Stimulated activated naive CD4-positive, alpha-beta T cell (primary cell): Measurements from ENCODE around the gene P2RY1.
"Not testable (repeated sequence)": the region's sequence is repeated elsewhere in the genome, so short reads cannot be mapped to it uniquely, and the experiment has no call there.

Experiments used
- DNase-seq, 6 experiments: peaks; one replicate each; lab custom pipeline; 2025; lab: John Stamatoyannopoulos, UW

Gene P2RY1

DNA sequence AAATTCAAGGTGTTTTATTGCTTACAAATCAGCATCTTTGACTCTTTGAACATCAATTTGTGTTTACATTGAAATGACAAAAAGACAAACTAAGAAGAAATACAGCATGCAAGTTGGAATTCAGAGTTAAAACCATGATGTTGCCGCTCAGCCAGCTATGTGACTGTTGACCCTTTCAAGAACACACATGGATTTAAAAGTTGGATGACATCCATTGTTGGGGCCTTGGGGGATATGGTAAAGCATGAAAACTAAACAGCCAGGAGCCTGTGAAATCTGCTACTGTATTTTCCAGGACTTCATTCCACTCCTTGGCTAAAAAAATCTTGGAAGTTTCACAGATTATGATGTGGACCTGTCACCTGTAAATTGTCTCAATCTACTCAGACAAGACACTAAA lies 4.6 kb downstream of the P2RY1 start:
- no peak for DNase-seq

DNA sequence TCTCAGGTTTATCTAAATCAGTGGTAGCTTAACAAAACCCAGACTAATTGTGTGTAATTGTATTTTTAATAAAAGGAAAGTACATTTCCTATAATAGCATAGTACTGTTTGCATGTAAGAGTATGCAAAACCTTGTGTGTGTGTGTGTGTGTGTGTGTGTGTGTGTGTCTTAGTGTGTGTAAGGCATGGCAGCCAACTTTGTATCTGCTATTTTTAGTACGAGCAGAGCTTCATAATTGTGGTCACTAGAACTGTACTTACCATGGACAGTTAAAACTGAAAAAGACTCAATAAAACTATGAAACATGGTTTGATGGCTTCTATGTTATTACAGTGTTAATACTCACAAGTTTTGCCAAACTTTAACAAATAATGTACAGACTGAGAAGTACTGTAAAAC lies 6.2 kb downstream of the P2RY1 start:
- no peak for DNase-seq

GRCh38 chr3:152842413-152842812 lies 7.5 kb downstream of the P2RY1 start:
- no peak for DNase-seq

GRCh38 chr3:152843955-152844354 lies 9.0 kb downstream of the P2RY1 start:
- no peak for DNase-seq

- not testable (repeated sequence) for DNase-seq
These were observed 11.8 kb downstream of the P2RY1 start for GRCh38 chr3:152846572-152847202.

GRCh38 chr3:152847599-152847998 lies 12.7 kb downstream of the P2RY1 start:
- not testable (repeated sequence) for DNase-seq

- DNase-seq: no peak
These were observed 15.2 kb downstream of the P2RY1 start for GRCh38 chr3:152849996-152850578.

- DNase-seq: no peak
These were observed 18.3 kb downstream of the P2RY1 start for GRCh38 chr3:152853196-152853595.

GRCh38 chr3:152857082-152857481 lies 22.2 kb downstream of the P2RY1 start:
- DNase-seq: no peak

DNA sequence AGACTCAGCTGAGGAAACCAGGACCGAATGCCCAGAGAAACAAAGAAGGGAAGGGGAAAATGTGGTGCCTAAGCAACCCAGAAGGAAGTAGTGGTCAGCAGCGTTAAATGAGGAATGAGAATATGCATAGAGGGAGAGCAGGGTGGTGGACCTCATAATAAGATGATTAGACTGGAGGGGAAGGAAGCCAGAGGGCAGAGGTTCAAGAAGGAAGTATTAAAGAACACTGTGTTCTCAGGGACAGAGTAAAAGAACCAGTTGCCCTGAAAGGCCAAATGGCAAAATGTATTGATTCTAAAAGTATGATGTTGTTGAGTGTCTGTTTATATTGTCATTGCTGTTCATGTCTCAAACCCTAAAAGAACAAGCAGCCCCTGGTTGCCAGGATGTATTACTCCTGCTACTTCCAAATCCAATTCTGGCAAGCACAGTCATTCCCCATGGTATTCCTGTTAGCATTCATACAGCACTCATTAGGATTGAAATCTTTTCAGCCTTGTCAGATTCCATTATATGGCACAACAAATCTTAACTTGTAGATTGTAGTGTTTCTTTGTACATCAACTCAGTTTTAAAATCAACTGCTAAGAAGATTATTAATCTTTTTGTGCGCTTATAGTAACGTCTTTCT lies 23.4 kb downstream of the P2RY1 start:
- no peak for DNase-seq

- DNase-seq: no peak
These were observed 25.8 kb downstream of the P2RY1 start for GRCh38 chr3:152860736-152861135.

DNA sequence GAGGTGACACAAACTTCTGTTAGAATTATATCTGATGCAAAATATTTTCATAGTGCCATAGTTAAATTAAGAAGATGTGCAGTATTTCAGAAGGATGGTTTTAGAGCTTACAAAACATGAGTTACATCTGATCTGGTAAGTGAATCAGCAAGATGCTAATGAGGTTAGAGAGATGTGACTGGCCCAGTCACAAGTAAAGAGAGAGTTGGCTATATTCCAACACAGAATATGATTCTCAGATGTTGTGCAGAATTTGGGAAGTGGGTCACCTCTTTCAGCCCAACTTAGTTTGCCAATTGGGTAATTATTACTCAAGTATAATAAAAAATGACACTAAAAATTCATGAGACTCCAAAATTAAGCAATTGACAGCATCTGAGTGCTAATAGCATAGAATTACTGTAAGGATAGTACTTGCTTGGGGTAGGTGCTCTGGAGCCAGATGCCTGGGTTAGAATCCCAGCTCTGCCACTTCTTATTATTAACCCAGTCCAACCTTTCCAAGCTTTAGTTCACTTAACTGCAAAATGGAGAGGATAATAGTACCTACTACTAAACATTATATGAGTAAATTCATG lies 30.8 kb downstream of the P2RY1 start:
- DNase-seq: no peak

- no peak for DNase-seq
These were observed 35.1 kb downstream of the P2RY1 start for GRCh38 chr3:152870027-152870426.

- not testable (repeated sequence) for DNase-seq
These were observed 38.4 kb downstream of the P2RY1 start for GRCh38 chr3:152873314-152873713.

GRCh38 chr3:152874896-152875749 lies 40.2 kb downstream of the P2RY1 start:
- no peak for DNase-seq

- DNase-seq: no peak
These were observed 44.3 kb downstream of the P2RY1 start for GRCh38 chr3:152879130-152879789.

DNA sequence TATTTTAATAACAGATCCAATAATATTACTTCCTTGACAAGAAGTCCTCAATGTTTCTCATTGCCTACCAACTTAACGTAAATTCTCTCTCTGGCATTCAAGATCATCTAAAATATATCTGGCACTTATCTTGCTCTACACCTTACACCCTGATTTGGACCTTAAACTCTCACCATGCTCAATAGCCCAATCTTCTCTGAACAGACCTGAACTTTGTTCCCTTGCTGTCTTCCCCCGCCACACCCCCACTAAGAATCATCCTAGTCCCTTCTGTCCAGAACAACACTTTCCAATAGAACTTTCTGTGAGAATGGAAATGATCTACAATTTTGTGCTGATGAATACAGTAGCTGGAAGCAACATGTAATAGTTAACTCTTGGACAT lies 44.9 kb downstream of the P2RY1 start:
- DNase-seq: no peak

DNA sequence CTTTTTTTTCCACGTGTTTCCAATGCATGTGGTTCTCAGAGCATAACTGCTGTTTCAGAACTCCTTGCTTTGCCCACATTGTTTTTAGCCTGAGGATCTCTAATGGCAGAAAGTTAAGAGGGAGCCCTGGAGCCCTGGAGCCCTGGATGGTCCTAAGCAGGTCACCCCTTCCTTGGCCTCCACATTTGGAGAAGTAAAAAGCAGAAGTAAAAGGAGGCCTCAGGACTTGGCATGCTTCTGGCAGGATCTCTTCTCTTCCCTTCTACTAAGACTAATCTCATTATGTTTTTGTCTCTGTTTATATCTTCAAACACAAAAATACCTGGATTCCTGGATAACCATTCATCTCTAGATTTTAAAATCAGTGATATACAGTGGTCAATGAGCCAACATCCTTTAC lies 50.1 kb downstream of the P2RY1 start:
- DNase-seq: no peak
